Measurements from ENCODE around the gene INS.

DNA sequence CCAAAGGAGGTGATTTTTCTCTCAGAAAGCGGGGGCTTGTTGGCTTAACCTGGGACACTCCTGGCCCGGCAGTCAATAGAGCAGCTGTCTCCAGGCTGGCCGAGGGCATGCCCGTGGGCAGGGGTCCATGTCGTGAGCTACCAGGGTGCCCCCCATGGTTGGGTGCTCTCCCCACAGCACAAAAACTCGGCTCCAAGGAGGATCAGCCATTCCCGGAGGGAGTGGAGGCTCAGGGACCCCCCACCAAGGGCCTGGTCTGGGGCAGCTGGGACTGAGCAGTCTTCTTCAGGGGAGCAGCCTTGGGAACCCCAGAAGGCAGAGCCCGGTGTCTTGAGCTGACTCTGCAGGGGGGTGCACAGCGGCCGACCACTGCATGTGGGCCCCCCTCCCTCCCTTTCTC is 31.4 kb upstream of the INS start:
- TF ChIP-seq POLR2A (IDR thresholded peaks at IDR 0.05) = no peak
- TF ChIP-seq, protein P1, sequence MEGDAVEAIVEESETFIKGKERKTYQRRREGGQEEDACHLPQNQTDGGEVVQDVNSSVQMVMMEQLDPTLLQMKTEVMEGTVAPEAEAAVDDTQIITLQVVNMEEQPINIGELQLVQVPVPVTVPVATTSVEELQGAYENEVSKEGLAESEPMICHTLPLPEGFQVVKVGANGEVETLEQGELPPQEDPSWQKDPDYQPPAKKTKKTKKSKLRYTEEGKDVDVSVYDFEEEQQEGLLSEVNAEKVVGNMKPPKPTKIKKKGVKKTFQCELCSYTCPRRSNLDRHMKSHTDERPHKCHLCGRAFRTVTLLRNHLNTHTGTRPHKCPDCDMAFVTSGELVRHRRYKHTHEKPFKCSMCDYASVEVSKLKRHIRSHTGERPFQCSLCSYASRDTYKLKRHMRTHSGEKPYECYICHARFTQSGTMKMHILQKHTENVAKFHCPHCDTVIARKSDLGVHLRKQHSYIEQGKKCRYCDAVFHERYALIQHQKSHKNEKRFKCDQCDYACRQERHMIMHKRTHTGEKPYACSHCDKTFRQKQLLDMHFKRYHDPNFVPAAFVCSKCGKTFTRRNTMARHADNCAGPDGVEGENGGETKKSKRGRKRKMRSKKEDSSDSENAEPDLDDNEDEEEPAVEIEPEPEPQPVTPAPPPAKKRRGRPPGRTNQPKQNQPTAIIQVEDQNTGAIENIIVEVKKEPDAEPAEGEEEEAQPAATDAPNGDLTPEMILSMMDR (IDR thresholded peaks at IDR 0.05) = no peak

Measured in esophagus squamous epithelium (tissue), 4 donors.